ENCODE measurements around the gene SORBS1.

SORBS1 gene

GRCh38 chr10:95277201-95277570 is 284.0 kb downstream of the SORBS1 start:
- Histone ChIP-seq H3K27ac (replicated peaks) (no peak overlapping the region), H3K27me3 (ENCODE audit: insufficient read depth, poor library complexity, severe bottlenecking) (no peaks in the 10 kb centered on the region), H3K4me3 (replicated peaks; ENCODE audit: insufficient read depth, low read length) (no peak overlapping the region)
- DNase-seq (ENCODE audit: low read depth in 1 of 2, low spot score in 1 of 2), result no peak
- TF ChIP-seq REST (IDR thresholded peaks at IDR 0.05; ENCODE audit: insufficient replicate concordance, low read depth) (no peak), GABPA (IDR thresholded peaks at IDR 0.05; ENCODE audit: low read depth) (no peak), POLR2AphosphoS5 (IDR thresholded peaks at IDR 0.05; ENCODE audit: low read depth) (no peak), CTCF (IDR thresholded peaks at IDR 0.05; ENCODE audit: insufficient read depth, low read length) (no peak), SPI1 (IDR thresholded peaks at IDR 0.05; ENCODE audit: borderline replicate concordance, low read depth) (no peak)

- Histone ChIP-seq H3K27ac (replicated peaks) (no peak overlapping the region), H3K4me3 (replicated peaks; ENCODE audit: insufficient read depth, low read length) (no peak overlapping the region), H3K27me3 (ENCODE audit: insufficient read depth, poor library complexity, severe bottlenecking) (no peaks in the 10 kb centered on the region)
- TF ChIP-seq GABPA (IDR thresholded peaks at IDR 0.05; ENCODE audit: low read depth), result no peak
- no peak for TF ChIP-seq POLR2AphosphoS5 (IDR thresholded peaks at IDR 0.05; ENCODE audit: low read depth)
- no peak for TF ChIP-seq SPI1 (IDR thresholded peaks at IDR 0.05; ENCODE audit: borderline replicate concordance, low read depth)
- no peak for DNase-seq (ENCODE audit: low read depth in 1 of 2, low spot score in 1 of 2)
Observed at GRCh38 chr10:95276367-95277200, 284.6 kb downstream of the SORBS1 start.

GRCh38 chr10:95275726-95276366 is 285.3 kb downstream of the SORBS1 start:
- TF ChIP-seq POLR2AphosphoS5 (IDR thresholded peaks at IDR 0.05; ENCODE audit: low read depth) (no peak), CTCF (IDR thresholded peaks at IDR 0.05; ENCODE audit: insufficient read depth, low read length) (no peak), SPI1 (IDR thresholded peaks at IDR 0.05; ENCODE audit: borderline replicate concordance, low read depth) (no peak), REST (IDR thresholded peaks at IDR 0.05; ENCODE audit: insufficient replicate concordance, low read depth) (no peak), GABPA (IDR thresholded peaks at IDR 0.05; ENCODE audit: low read depth) (no peak)
- Histone ChIP-seq H3K4me3 (replicated peaks; ENCODE audit: insufficient read depth, low read length) (no peak overlapping the region), H3K27me3 (ENCODE audit: insufficient read depth, poor library complexity, severe bottlenecking) (no peaks in the 10 kb centered on the region), H3K27ac (replicated peaks) (no peak overlapping the region)
- DNase-seq (ENCODE audit: low read depth in 1 of 2, low spot score in 1 of 2), result no peak
